B cell (primary cell): Measurements from ENCODE around the gene C12orf57. TPM values are rescaled to one million over a fixed set of nuclear protein-coding genes. Genes with fewer than 3 reads are reported as not detected.

Experiments used
- ATAC-seq: fragments of 200-7000 bp; cut with Tn5 transposase; one replicate; pipeline ENCODE4 v1.10.0; 2021; ENCODE audit warnings: low read depth, mild to moderate bottlenecking, moderate number of reproducible peaks, moderate library complexity
- CTCF ChIA-PET: fragments of 350-600 bp; sonication (Branson Sonifier 250); formaldehyde crosslinking; loops from one replicate; lab custom pipeline; 2021; ENCODE audit warnings: antibody characterized with exemption, inconsistent platforms; lab: Charles Lee
- POLR2A ChIA-PET: fragments of 350-600 bp; sonication (Branson Sonifier 250); formaldehyde crosslinking; loops from one replicate; lab custom pipeline; 2021; ENCODE audit warnings: antibody characterized with exemption; lab: Charles Lee
- DNase-seq: peaks from one replicate; pipeline ENCODE4 v3.0.0; 2013
- H2AFZ ChIP-seq: 2 replicates; pipeline ENCODE4 v1.6.1; 2012; ENCODE audit warnings: mild to moderate bottlenecking, low read depth, low read length; ENCODE audit not compliant: insufficient read depth, poor library complexity, severe bottlenecking
- H3K27ac ChIP-seq, 2 donors: 1 replicate in 1 of 2; 2 replicates in 1 of 2; pipeline ENCODE4 v1.5.1; 2012 to 2013; ENCODE audit warnings: low read length in 2 of 2, mild to moderate bottlenecking in 2 of 2, moderate library complexity in 1 of 2
- H3K27me3 ChIP-seq, 4 experiments: fragments of 200-600 bp in 1 of 4; sonication (generic) in 1 of 4; replicated peaks in 1 of 4; 1 replicate in 2 of 4; 2 replicates in 2 of 4; pipeline versions ENCODE4 v1.6.1 to v1.7.0; 2013 to 2016; ENCODE audit warnings: low read length in 3 of 4, mild to moderate bottlenecking in 2 of 4, mixed read lengths in 1 of 4, moderate library complexity in 1 of 4; ENCODE audit not compliant: insufficient read depth in 4 of 4, control insufficient read depth in 3 of 4; ENCODE audit errors: control extremely low read depth in 1 of 4
- H3K36me3 ChIP-seq, 2 experiments: replicated peaks in 1 of 2; 1 replicate in 1 of 2; 2 replicates in 1 of 2; pipeline versions ENCODE4 v1.6.1 to v1.7.1; 2013; ENCODE audit warnings: low read length in 1 of 2; ENCODE audit not compliant: insufficient read depth in 2 of 2, control insufficient read depth in 1 of 2; ENCODE audit errors: control extremely low read depth in 1 of 2, extremely low read depth in 1 of 2
- H3K4me1 ChIP-seq, 2 donors: fragments of 200-600 bp in 1 of 2; sonication (generic) in 1 of 2; 1 replicate in 1 of 2; 2 replicates in 1 of 2; pipeline versions ENCODE4 v1.5.1 to v1.6.1; 2013 to 2017; ENCODE audit warnings: low read length in 2 of 2; ENCODE audit not compliant: control insufficient read depth in 2 of 2, insufficient read depth in 2 of 2
- H3K4me2 ChIP-seq: replicated peaks from 2 replicates; pipeline ENCODE3; 2012; ENCODE audit warnings: mild to moderate bottlenecking, low read depth, low read length; ENCODE audit not compliant: poor library complexity, severe bottlenecking
- H3K4me3 ChIP-seq, 5 experiments: fragments of 200-600 bp in 1 of 5; sonication (generic) in 1 of 5; 1 replicate in 3 of 5; 2 replicates in 2 of 5; pipeline versions ENCODE4 v1.5.1 to v1.7.0; 2011 to 2016; ENCODE audit warnings: low read length in 4 of 5, mild to moderate bottlenecking in 4 of 5, low read depth in 2 of 5, control low read depth in 1 of 5, moderate library complexity in 1 of 5; ENCODE audit not compliant: insufficient read depth in 1 of 5; ENCODE audit errors: control extremely low read depth in 1 of 5, extremely low read depth in 1 of 5
- H3K79me2 ChIP-seq: fragments of 200-600 bp; sonication (generic); one replicate; pipeline ENCODE4 v1.6.0; 2016; ENCODE audit warnings: low read length; ENCODE audit not compliant: control insufficient read depth, insufficient read depth
- H3K9ac ChIP-seq: fragments of 200-600 bp; sonication (generic); 2 replicates; pipeline ENCODE4 v1.6.1; 2017; ENCODE audit warnings: mild to moderate bottlenecking, low read length, moderate library complexity
- H3K9me3 ChIP-seq, 3 donors: one replicate each; pipeline versions ENCODE4 v1.6.1 to v1.7.1; 2013; ENCODE audit warnings: low read length in 2 of 3; ENCODE audit not compliant: control insufficient read depth in 2 of 3, insufficient read depth in 1 of 3; ENCODE audit errors: control extremely low read depth in 1 of 3
- H4K20me1 ChIP-seq: 2 replicates; pipeline ENCODE4 v1.6.0; 2012; ENCODE audit warnings: mild to moderate bottlenecking, low read length; ENCODE audit not compliant: insufficient read depth, control insufficient read depth, poor library complexity, severe bottlenecking
- H3K27ac Mint-ChIP-seq: one replicate; pipeline ENCODE4 v1.8.0; 2021; ENCODE audit warnings: mixed read lengths
- H3K27me3 Mint-ChIP-seq: one replicate; pipeline ENCODE4 v1.8.0; 2021; ENCODE audit warnings: mixed read lengths
- H3K4me1 Mint-ChIP-seq: one replicate; pipeline ENCODE4 v1.8.0; 2021; ENCODE audit warnings: mixed read lengths
- H3K4me3 Mint-ChIP-seq: one replicate; pipeline ENCODE4 v1.8.0; 2021; ENCODE audit warnings: mixed read lengths
- H3K9me3 Mint-ChIP-seq: one replicate; pipeline ENCODE4 v1.8.0; 2022; ENCODE audit warnings: mixed read lengths; ENCODE audit not compliant: insufficient read depth
- EZH2 ChIP-seq: IDR thresholded peaks from 2 replicates; pipeline ENCODE4 v1.6.1; 2012; ENCODE audit warnings: borderline replicate concordance, low read depth, mild to moderate bottlenecking, moderate library complexity, low read length; ENCODE audit not compliant: insufficient read depth, poor library complexity, severe bottlenecking
- WGBS: methylation state at CpG from one replicate; pipeline ENCODE4 v1.1.5; 2013; ENCODE audit warnings: missing lambda C conversion rate; ENCODE audit not compliant: insufficient coverage; 5-methylcytosine and 5-hydroxymethylcytosine counted together
- intact Hi-C: fragments of 100-400 bp; cut with micrococcal nuclease; formaldehyde crosslinking; loops from one replicate; pipeline ENCODE4 v1.10.0; 2022
- polyA plus RNA-seq: library from polyadenylated mRNA; depleted of rRNA; stranded (reverse); fragments of >200 nt; gene quantifications from 2 replicates; pipeline ENCODE4 v1.2.3, GENCODE V29; 2012
- total RNA-seq, 2 donors: library from RNA; stranded (reverse); fragments of 120-200 nt in 1 of 2; gene quantifications; 1 replicate in 1 of 2; 2 replicates in 1 of 2; pipeline versions ENCODE4 v1.2.3 to v1.2.4, GENCODE V29; 2013 to 2022
- TF ChIP-seq, protein P1 (sequence below): fragments of 200-600 bp; IDR thresholded peaks from one replicate; pipeline ENCODE4 v1.8.0; 2022; ENCODE audit warnings: antibody characterized with exemption, mild to moderate bottlenecking

C12orf57 gene
- total and polyA plus RNA-seq, 2 donors (not counting 1 experiment from before 2014, with no cell fraction given) = 90.9 to 460 TPM

DNA sequence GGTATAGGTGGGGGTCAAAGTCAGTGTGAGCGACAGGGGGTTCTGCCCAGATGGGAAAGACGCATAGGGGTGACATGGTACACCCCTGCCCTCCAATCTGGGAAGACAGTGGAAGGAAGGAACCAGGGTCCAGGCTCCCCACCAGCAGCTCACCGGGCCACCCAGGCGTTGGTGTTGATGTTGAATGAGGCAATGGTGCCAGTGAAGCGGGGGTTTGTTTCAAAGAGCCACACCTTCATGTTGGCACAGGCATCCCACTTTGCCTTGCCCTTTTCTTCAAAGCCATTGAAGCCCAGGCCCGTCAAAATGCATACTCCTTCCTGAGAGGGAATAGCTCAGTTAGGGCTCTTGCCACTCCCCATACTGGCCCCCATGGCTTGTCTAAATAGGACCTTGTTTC, 34.4 kb downstream of the C12orf57 start:
- ATAC-seq (no peak), DNase-seq (no peak)
- Histone ChIP-seq H3K27me3 (no peaks in the 10 kb centered on the region), H3K9ac (no peak overlapping the region), H3K27ac (no peak overlapping the region), H3K36me3 (peaks cover 1 to 80% of the 10 kb centered on the region in 2 experiments), H3K9me3 (no peaks in the 10 kb centered on the region), H3K79me2 (peaks cover 16% of the 10 kb centered on the region), H4K20me1 (peaks cover 17% of the 10 kb centered on the region), H3K4me1 (no peaks in the 10 kb centered on the region), H3K4me2 (no peak overlapping the region), H2AFZ (no peak overlapping the region), H3K4me3 (no peak overlapping the region)
- Mint-ChIP-seq H3K4me1 (no peaks in the 10 kb centered on the region), H3K27me3 (no peaks in the 10 kb centered on the region), H3K9me3 (no peaks in the 10 kb centered on the region), H3K4me3 (no peak overlapping the region), H3K27ac (no peak overlapping the region)
- TF ChIP-seq, protein P1, sequence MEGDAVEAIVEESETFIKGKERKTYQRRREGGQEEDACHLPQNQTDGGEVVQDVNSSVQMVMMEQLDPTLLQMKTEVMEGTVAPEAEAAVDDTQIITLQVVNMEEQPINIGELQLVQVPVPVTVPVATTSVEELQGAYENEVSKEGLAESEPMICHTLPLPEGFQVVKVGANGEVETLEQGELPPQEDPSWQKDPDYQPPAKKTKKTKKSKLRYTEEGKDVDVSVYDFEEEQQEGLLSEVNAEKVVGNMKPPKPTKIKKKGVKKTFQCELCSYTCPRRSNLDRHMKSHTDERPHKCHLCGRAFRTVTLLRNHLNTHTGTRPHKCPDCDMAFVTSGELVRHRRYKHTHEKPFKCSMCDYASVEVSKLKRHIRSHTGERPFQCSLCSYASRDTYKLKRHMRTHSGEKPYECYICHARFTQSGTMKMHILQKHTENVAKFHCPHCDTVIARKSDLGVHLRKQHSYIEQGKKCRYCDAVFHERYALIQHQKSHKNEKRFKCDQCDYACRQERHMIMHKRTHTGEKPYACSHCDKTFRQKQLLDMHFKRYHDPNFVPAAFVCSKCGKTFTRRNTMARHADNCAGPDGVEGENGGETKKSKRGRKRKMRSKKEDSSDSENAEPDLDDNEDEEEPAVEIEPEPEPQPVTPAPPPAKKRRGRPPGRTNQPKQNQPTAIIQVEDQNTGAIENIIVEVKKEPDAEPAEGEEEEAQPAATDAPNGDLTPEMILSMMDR = no peak
- no peak for TF ChIP-seq EZH2
- POLR2A ChIA-PET = no interaction called here
- CTCF ChIA-PET = interaction anchor here (0.8 kb wide), 1 partner anchor 27 kb away, joined by 3 read pairs; no protein-coding TSS in a partner anchor
- intact Hi-C loops = no loop called here
- WGBS = 96% methylated on average over 5 of the region's 6 CpGs

DNA sequence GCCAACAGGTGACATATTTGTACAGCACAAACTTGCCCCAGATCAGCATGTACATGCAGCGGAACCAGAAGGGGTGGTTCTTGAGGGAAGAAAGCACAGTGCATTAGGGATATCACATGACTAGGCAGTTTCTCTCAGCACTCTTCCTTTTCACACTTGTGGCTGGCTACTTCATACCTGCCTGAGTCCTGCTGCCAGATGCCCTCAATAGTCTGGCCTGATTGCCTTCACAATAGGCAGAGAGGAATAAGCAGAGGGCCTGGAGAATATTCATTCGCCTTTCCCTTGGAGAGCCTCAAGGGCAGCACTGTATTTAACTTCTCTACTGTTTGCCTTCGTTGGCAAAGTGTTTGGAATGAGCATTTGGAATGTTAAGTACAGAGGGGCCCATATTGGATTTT, 34.8 kb downstream of the C12orf57 start:
- intact Hi-C loops = no loop called here

More for the DNA sequence above, 34.8 kb downstream of the C12orf57 start:
- whole genome bisulfite sequencing = no CpG with 5 or more reads among the region's 3 CpGs
- Histone ChIP-seq H3K9ac (no peak overlapping the region), H4K20me1 (peaks cover 17% of the 10 kb centered on the region), H3K27me3 (no peaks in the 10 kb centered on the region), H3K9me3 (no peaks in the 10 kb centered on the region), H3K27ac (no peak overlapping the region), H3K36me3 (peaks cover 1 to 84% of the 10 kb centered on the region in 2 experiments), H3K4me3 (no peak overlapping the region), H3K4me1 (no peaks in the 10 kb centered on the region), H2AFZ (no peak overlapping the region), H3K79me2 (peaks cover 12% of the 10 kb centered on the region), H3K4me2 (no peak overlapping the region)
- TF ChIP-seq, protein P1 = no peak
- TF ChIP-seq EZH2 = no peak
- CTCF ChIA-PET = no interaction called here
- POLR2A ChIA-PET = no interaction called here
- no peaks in the 10 kb centered on the region for H3K4me1 Mint-ChIP-seq
- no peak for DNase-seq
- no peaks in the 10 kb centered on the region for H3K27me3 Mint-ChIP-seq
- no peak for ATAC-seq
- no peak overlapping the region for H3K4me3 Mint-ChIP-seq
- H3K9me3 Mint-ChIP-seq = no peaks in the 10 kb centered on the region
- no peak overlapping the region for H3K27ac Mint-ChIP-seq
